ENCODE data around the gene PDCD1. TPM values are rescaled to one million over a fixed set of nuclear protein-coding genes. Genes with fewer than 3 reads are reported as not detected.

Gene PDCD1
- total and polyA plus RNA-seq, 2 of the 13 experiments (the other 11 are each of a cell fraction or from before 2014, with no cell fraction given): 0.04 TPM; not detected in 1

DNA sequence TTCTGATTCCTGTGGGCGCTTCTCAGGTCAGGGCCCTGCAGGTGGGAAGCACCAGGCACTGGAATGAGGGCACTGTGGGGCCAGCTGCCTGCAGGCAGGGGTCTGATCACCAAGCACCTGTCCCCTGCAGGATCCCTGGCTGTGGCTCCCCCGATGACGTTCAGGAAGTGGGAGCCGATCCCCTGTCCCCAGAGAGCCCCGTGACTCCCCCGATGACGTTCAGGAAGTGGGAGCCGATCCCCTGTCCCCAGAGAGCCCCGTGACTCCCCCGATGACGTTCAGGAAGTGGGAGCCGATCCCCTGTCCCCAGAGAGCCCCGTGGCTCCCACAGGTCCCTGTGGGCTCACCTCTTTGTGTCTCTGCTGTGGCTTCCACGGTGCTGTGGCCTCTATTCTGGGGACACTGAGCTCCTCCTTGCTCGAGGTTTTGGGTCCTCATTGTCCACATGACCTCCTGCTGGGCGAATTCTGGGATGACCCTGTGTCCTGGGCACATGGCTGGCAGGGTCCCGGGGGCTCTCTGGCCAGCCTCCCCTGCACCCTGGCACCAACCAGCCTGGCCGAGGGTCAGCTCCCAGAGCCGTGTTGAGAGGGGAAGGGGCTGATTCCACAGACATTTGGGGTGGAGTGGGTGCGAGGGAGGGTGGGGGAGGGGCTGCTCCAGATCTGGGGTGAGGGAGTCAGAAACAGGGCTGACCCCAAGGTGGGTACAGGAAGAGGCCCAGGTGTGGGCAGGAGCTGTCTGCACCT is 44.9 kb downstream of the PDCD1 start (continued):
- TF ChIP-seq, protein P1, sequence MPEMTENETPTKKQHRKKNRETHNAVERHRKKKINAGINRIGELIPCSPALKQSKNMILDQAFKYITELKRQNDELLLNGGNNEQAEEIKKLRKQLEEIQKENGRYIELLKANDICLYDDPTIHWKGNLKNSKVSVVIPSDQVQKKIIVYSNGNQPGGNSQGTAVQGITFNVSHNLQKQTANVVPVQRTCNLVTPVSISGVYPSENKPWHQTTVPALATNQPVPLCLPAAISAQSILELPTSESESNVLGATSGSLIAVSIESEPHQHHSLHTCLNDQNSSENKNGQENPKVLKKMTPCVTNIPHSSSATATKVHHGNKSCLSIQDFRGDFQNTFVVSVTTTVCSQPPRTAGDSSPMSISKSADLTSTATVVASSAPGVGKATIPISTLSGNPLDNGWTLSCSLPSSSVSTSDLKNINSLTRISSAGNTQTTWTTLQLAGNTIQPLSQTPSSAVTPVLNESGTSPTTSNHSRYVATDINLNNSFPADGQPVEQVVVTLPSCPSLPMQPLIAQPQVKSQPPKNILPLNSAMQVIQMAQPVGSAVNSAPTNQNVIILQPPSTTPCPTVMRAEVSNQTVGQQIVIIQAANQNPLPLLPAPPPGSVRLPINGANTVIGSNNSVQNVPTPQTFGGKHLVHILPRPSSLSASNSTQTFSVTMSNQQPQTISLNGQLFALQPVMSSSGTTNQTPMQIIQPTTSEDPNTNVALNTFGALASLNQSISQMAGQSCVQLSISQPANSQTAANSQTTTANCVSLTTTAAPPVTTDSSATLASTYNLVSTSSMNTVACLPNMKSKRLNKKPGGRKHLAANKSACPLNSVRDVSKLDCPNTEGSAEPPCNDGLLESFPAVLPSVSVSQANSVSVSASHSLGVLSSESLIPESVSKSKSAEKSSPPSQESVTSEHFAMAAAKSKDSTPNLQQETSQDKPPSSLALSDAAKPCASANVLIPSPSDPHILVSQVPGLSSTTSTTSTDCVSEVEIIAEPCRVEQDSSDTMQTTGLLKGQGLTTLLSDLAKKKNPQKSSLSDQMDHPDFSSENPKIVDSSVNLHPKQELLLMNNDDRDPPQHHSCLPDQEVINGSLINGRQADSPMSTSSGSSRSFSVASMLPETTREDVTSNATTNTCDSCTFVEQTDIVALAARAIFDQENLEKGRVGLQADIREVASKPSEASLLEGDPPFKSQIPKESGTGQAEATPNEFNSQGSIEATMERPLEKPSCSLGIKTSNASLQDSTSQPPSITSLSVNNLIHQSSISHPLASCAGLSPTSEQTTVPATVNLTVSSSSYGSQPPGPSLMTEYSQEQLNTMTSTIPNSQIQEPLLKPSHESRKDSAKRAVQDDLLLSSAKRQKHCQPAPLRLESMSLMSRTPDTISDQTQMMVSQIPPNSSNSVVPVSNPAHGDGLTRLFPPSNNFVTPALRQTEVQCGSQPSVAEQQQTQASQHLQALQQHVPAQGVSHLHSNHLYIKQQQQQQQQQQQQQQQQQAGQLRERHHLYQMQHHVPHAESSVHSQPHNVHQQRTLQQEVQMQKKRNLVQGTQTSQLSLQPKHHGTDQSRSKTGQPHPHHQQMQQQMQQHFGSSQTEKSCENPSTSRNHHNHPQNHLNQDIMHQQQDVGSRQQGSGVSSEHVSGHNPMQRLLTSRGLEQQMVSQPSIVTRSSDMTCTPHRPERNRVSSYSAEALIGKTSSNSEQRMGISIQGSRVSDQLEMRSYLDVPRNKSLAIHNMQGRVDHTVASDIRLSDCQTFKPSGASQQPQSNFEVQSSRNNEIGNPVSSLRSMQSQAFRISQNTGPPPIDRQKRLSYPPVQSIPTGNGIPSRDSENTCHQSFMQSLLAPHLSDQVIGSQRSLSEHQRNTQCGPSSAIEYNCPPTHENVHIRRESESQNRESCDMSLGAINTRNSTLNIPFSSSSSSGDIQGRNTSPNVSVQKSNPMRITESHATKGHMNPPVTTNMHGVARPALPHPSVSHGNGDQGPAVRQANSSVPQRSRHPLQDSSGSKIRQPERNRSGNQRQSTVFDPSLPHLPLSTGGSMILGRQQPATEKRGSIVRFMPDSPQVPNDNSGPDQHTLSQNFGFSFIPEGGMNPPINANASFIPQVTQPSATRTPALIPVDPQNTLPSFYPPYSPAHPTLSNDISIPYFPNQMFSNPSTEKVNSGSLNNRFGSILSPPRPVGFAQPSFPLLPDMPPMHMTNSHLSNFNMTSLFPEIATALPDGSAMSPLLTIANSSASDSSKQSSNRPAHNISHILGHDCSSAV (CRISPR knock-in tag; IDR thresholded peaks at IDR 0.05; ENCODE audit: borderline replicate concordance): no peak
- no peak for TF ChIP-seq IRX3 (CRISPR knock-in tag; IDR thresholded peaks at IDR 0.05; ENCODE audit: borderline replicate concordance, low read depth)
- TF ChIP-seq ARNT (IDR thresholded peaks at IDR 0.05): no peak
- TF ChIP-seq, protein P2, sequence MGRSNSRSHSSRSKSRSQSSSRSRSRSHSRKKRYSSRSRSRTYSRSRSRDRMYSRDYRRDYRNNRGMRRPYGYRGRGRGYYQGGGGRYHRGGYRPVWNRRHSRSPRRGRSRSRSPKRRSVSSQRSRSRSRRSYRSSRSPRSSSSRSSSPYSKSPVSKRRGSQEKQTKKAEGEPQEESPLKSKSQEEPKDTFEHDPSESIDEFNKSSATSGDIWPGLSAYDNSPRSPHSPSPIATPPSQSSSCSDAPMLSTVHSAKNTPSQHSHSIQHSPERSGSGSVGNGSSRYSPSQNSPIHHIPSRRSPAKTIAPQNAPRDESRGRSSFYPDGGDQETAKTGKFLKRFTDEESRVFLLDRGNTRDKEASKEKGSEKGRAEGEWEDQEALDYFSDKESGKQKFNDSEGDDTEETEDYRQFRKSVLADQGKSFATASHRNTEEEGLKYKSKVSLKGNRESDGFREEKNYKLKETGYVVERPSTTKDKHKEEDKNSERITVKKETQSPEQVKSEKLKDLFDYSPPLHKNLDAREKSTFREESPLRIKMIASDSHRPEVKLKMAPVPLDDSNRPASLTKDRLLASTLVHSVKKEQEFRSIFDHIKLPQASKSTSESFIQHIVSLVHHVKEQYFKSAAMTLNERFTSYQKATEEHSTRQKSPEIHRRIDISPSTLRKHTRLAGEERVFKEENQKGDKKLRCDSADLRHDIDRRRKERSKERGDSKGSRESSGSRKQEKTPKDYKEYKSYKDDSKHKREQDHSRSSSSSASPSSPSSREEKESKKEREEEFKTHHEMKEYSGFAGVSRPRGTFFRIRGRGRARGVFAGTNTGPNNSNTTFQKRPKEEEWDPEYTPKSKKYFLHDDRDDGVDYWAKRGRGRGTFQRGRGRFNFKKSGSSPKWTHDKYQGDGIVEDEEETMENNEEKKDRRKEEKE (IDR thresholded peaks at IDR 0.05): no peak
- TF ChIP-seq GABPB1 (CRISPR knock-in tag; IDR thresholded peaks at IDR 0.05): no peak
- no peak for TF ChIP-seq ZNF709 (CRISPR knock-in tag; IDR thresholded peaks at IDR 0.05)
- TF ChIP-seq, protein P3, sequence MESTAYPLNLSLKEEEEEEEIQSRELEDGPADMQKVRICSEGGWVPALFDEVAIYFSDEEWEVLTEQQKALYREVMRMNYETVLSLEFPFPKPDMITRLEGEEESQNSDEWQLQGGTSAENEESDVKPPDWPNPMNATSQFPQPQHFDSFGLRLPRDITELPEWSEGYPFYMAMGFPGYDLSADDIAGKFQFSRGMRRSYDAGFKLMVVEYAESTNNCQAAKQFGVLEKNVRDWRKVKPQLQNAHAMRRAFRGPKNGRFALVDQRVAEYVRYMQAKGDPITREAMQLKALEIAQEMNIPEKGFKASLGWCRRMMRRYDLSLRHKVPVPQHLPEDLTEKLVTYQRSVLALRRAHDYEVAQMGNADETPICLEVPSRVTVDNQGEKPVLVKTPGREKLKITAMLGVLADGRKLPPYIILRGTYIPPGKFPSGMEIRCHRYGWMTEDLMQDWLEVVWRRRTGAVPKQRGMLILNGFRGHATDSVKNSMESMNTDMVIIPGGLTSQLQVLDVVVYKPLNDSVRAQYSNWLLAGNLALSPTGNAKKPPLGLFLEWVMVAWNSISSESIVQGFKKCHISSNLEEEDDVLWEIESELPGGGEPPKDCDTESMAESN (CRISPR knock-in tag; conservative IDR thresholded peaks at IDR 0.05): no peak
- no peak for TF ChIP-seq TSC22D2 (CRISPR knock-in tag; IDR thresholded peaks at IDR 0.05; ENCODE audit: borderline replicate concordance)
- no peak for TF ChIP-seq ZNF337 (CRISPR knock-in tag; IDR thresholded peaks at IDR 0.05; ENCODE audit: borderline replicate concordance, low read depth)
- TF ChIP-seq YEATS2 (CRISPR knock-in tag; IDR thresholded peaks at IDR 0.05; ENCODE audit: borderline replicate concordance): no peak
- 0 out of 2 replicates have a peak, but pooled peaks have one; percentile 8 for TF ChIP-seq POLR2G (IDR thresholded peaks at IDR 0.05; ENCODE audit: low read depth, low read length)
- TF ChIP-seq EED (CRISPR knock-in tag; IDR thresholded peaks at IDR 0.05): no peak
- TF ChIP-seq, protein P4, sequence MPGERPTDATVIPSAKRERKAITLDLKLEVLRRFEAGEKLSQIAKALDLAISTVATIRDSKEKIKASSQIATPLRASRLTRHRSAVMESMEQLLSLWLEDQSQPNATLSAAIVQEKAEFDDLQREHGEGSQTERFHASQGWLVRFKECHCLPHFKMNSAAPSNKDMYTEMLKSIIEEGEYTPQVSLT (CRISPR knock-in tag; IDR thresholded peaks at IDR 0.05; ENCODE audit: borderline replicate concordance, low read depth): no peak
- no peak for TF ChIP-seq ATF7 (IDR thresholded peaks at IDR 0.05)
- TF ChIP-seq ATF7 (CRISPR knock-in tag; IDR thresholded peaks at IDR 0.05): no peak
- no peak for TF ChIP-seq ZKSCAN1 (IDR thresholded peaks at IDR 0.05; ENCODE audit: low read length)
